Measurements from ENCODE around the gene SRRD. TPM values are rescaled to one million over a fixed set of nuclear protein-coding genes. Genes with fewer than 3 reads are reported as not detected.
A peak's percentile ranks its signal among the peaks of the same experiment; 100 is the strongest.
"Not testable (repeated sequence)": the region's sequence is repeated elsewhere in the genome, so short reads cannot be mapped to it uniquely, and the experiment has no call there.

SRRD gene
- 10 to 100 TPM in 2 of 4 donors, 1 to 10 TPM in 2; 4.2 to 17.3 (median 10.1) TPM for total RNA-seq

DNA sequence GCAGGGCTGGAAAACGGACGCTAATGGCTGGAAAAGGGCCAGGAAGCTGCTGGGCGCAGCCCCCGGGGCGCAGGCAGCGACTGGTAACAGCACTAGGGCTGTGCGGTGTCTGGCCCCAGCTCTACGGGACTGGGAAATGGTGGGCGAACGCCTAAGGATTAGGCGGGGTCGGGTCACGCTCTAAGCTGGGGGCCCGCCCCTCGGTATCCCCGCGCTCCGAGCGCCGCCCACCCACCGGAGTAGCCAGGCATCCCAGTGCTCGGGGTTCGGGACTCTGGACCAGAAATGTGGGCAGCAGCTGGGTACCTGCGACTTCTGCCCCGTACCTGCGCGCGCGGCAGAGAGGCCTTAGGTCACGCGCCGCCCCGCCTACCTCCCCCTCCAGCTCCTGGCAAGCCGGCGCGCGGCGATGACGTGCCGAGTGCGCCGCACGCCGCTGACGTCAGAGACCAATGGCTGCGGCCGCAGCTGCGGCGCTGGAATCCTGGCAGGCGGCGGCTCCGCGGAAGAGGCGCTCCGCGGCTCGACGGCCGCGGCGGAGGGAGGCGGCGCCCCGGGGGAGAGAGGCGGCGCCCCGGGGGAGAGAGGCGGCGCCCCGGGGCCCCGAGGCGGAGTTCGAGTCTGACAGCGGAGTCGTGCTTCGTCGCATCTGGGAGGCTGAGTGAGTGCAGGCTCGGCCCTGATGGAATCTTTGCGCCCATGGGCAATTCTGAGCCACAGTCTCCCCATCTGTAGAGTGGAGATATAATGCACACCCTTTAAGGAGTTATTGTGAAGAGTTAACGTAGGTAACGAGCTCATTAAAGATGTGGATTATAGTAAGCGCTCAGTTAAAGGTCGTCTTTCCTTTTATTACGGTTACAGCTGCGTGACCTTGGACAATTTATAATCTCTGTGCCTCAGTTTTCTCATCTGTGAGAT, at the start of gene SRRD, which contains the start of gene HPS4:
TSS of gene SRRD (plus strand) at position 439 of the 921 bp plus-strand sequence. CDS start at position 453, 14 bp downstream.
TSS of gene HPS4 (minus strand) at position 345 of the 921 bp plus-strand sequence. CDS start 2,021 bp downstream, outside the sequence.
- peak within 1 kb of the TSS; percentile 93 to 98 (median 95) for H3K27ac ChIP-seq
- peak; percentile 93 to 96 (median 96) for DNase-seq
- H3K9me3 ChIP-seq: no peaks in the 10 kb centered on the region
- peaks cover 0 to 55% (median 21%) of the 10 kb centered on the region in 4 donors for H3K4me1 ChIP-seq
- H3K4me3 ChIP-seq: peak within 1 kb of the TSS; percentile 82 to 96 (median 94)
- no peaks in the 10 kb centered on the region for H3K27me3 ChIP-seq
- peak; percentile 82 to 88 for TF ChIP-seq POLR2A (IDR thresholded peaks at IDR 0.05)
- TF ChIP-seq, protein P1, sequence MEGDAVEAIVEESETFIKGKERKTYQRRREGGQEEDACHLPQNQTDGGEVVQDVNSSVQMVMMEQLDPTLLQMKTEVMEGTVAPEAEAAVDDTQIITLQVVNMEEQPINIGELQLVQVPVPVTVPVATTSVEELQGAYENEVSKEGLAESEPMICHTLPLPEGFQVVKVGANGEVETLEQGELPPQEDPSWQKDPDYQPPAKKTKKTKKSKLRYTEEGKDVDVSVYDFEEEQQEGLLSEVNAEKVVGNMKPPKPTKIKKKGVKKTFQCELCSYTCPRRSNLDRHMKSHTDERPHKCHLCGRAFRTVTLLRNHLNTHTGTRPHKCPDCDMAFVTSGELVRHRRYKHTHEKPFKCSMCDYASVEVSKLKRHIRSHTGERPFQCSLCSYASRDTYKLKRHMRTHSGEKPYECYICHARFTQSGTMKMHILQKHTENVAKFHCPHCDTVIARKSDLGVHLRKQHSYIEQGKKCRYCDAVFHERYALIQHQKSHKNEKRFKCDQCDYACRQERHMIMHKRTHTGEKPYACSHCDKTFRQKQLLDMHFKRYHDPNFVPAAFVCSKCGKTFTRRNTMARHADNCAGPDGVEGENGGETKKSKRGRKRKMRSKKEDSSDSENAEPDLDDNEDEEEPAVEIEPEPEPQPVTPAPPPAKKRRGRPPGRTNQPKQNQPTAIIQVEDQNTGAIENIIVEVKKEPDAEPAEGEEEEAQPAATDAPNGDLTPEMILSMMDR (IDR thresholded peaks at IDR 0.05): peak in 1 of 6 experiments; percentile 27
- H3K36me3 ChIP-seq: peaks cover 0 to 15% (median 0%) of the 10 kb centered on the region in 3 donors

DNA sequence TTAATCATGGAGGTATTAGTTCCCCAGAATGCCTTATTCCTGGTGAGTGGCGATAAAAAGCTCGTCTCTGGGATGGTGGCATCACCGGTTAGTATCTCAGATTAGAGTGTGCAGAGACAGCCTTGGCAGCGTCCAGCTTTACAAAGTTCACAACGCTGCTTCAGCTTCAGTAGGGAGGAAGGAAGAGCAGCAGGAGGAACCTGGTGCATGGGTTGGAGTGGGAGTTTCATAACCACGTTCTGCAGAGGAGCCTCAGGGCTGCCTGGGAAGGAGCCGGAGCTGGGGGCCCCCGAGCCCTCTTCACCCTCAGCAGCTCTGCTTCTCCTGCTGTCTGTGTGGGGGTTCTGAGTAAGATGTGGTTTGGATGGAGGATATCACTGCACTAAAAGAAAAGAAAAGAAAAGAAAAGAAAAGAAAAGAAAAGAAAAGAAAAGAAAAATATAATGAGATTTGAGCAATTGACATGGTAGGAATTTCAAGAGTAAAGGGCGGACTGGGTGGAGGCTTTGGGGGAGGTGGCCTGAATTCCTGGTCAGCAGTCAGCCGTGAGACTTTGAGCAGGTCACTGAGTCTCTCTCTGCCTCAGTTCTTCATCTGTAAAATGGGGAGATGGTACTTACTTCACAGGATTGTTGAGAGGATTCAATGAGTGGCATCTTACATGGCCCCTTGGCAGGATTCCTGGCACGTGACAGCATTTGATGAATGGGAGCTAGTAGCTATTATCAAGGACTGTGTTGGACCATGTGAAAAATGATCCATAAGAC, 48.2 kb upstream of the SRRD start:
- DNase-seq: no peak
- peaks cover 0 to 16% (median 2%) of the 10 kb centered on the region in 4 donors for H3K4me1 ChIP-seq
- H3K4me3 ChIP-seq: no peak overlapping the region
- H3K36me3 ChIP-seq: no peaks in the 10 kb centered on the region
- peak overlapping the region in 1 of 4 donors; percentile 69 for H3K27ac ChIP-seq
- no peak for TF ChIP-seq POLR2A (IDR thresholded peaks at IDR 0.05)
- TF ChIP-seq, protein P1 (IDR thresholded peaks at IDR 0.05): no peak
- no peaks in the 10 kb centered on the region for H3K27me3 ChIP-seq
- no peaks in the 10 kb centered on the region for H3K9me3 ChIP-seq

DNA sequence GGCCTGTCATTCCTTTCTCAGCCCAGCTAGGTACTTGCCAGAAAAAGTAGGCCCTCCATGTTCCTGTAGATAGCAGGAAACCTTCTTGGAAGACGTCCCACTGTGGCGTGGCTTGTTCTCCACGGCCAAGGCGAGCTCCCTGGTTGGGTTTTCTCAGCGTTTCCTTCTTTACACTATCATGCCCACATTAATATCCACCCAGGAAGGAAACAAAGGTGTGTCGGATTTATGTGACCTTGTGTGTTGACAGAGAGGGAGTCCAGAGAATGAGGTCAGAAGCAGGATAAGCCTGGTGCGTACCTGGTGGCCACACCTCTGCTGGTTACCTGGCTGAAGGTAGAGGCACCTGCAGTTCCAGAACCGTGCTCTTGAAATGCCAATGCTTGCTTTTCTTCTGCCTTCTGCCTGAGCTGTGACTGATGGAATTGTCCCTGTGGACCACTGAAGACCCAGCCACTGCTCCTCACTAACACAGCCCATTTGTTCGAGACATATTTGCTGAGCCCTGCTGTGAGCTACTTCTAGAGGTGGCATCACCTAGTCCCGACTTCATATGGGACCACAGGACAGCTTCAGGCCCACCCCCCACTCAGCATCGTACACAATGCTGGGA, 46.7 kb upstream of the SRRD start:
- DNase-seq: peak in 2 of 3 donors; percentile 62 to 70

DNA sequence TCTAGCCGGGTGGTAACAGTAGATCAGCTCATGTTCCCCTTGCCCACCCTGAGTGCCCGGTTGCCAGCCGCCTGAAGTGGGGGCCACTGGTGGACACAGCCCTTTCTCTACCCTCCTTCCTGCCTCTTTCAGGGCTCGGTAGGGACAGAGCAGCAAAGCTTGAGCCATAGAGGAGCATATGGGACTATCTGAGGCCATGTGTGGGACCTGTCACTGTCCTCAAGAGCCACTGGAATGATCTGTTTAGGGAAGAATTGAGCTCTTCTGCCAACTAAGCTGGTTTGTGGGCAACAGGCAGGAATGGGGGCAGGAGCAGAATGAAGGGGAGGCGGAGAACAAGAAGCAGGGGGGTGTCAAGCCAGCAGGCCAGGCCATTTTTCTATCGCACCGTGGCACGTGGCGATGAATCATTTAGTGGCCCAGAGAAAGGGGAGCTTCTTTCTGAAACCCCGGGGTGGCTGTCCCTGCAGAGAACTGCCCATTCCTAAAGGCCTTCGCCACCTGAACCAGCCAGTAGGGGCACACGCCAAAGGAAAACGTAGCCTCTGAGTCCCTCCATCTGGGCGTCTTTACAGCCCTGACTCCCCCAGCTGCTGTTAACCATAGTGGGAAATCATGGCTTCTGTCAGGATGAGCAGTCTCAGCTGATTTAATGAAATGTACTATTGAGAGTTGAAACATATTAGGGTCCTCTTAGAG, 45.8 kb upstream of the SRRD start:
- no peak for TF ChIP-seq POLR2A (IDR thresholded peaks at IDR 0.05)
- TF ChIP-seq, protein P1 (IDR thresholded peaks at IDR 0.05): no peak
- H3K9me3 ChIP-seq: no peaks in the 10 kb centered on the region
- peaks cover 0 to 16% (median 0%) of the 10 kb centered on the region in 4 donors for H3K4me1 ChIP-seq
- H3K27ac ChIP-seq: peak overlapping the region in 1 of 4 donors; percentile 69
- no peaks in the 10 kb centered on the region for H3K36me3 ChIP-seq
- DNase-seq: no peak
- H3K4me3 ChIP-seq: no peak overlapping the region
- no peaks in the 10 kb centered on the region for H3K27me3 ChIP-seq

More for the DNA sequence above, 46.7 kb upstream of the SRRD start:
- no peaks in the 10 kb centered on the region for H3K36me3 ChIP-seq
- no peaks in the 10 kb centered on the region for H3K27me3 ChIP-seq
- TF ChIP-seq, protein P1 (IDR thresholded peaks at IDR 0.05): peak in 3 of 6 experiments; percentile 17 to 26 (median 26)
- TF ChIP-seq POLR2A (IDR thresholded peaks at IDR 0.05): no peak
- peak overlapping the region in 3 of 4 donors; percentile 19 to 69 (median 48) for H3K27ac ChIP-seq
- H3K4me1 ChIP-seq: peaks cover 0 to 16% (median 0%) of the 10 kb centered on the region in 4 donors
- no peak overlapping the region for H3K4me3 ChIP-seq
- H3K9me3 ChIP-seq: no peaks in the 10 kb centered on the region

GRCh38 chr22:26438776-26439175, 44.9 kb upstream of the SRRD start:
- not testable (repeated sequence) for H3K4me3 ChIP-seq, H3K27ac ChIP-seq, H3K27me3 ChIP-seq, H3K36me3 ChIP-seq, DNase-seq, H3K9me3 ChIP-seq
- H3K4me1 ChIP-seq: peaks cover 0 to 16% (median 0%) of the 10 kb centered on the region in 4 donors

Data from Peyer's patch (tissue), 4 donors.